ENCODE results near the gene ELFN2. TPM values are rescaled to one million over a fixed set of nuclear protein-coding genes. Genes with fewer than 3 reads are reported as not detected.

ELFN2 gene
- total and polyA plus RNA-seq, 2 of the 13 experiments (the other 11 are each of a cell fraction or from before 2014, with no cell fraction given) = 0.01 TPM; not detected in 1

DNA sequence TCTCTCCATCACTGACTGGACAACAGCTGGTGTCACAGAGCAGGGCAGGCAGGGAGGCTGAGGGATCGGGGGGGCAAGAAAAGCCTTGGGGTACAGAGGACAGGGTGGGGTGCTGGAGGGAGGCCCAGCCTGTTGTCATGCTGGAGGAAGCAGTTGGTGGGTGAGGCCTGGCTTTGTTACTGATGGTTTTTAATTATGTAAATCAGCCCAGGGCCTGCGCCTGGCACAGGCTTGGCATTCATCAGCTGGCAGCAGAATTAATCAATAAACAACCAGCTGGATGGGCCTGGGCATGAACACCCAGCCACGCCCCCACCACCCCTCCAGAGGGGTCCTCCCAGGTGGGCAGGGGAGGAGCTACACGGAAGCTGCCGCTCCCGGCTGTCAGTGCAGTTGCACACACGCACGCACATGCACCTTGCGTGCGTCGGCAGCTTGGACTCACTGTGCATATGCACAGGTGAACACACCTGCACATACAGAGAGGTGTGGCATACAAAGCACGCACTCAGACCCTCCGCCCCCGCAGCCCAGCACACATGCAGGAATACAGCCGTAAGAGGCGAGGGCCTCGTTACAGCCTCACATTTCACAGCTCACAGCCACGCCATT, 21.3 kb upstream of the ELFN2 start (continued):
- TF ChIP-seq, protein P1, sequence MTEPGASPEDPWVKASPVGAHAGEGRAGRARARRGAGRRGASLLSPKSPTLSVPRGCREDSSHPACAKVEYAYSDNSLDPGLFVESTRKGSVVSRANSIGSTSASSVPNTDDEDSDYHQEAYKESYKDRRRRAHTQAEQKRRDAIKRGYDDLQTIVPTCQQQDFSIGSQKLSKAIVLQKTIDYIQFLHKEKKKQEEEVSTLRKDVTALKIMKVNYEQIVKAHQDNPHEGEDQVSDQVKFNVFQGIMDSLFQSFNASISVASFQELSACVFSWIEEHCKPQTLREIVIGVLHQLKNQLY (CRISPR knock-in tag; IDR thresholded peaks at IDR 0.05) = no peak
- no peak for TF ChIP-seq HDAC2 (CRISPR knock-in tag; IDR thresholded peaks at IDR 0.05)
- TF ChIP-seq YEATS2 (CRISPR knock-in tag; IDR thresholded peaks at IDR 0.05; ENCODE audit: borderline replicate concordance) = no peak
- TF ChIP-seq, protein P2, sequence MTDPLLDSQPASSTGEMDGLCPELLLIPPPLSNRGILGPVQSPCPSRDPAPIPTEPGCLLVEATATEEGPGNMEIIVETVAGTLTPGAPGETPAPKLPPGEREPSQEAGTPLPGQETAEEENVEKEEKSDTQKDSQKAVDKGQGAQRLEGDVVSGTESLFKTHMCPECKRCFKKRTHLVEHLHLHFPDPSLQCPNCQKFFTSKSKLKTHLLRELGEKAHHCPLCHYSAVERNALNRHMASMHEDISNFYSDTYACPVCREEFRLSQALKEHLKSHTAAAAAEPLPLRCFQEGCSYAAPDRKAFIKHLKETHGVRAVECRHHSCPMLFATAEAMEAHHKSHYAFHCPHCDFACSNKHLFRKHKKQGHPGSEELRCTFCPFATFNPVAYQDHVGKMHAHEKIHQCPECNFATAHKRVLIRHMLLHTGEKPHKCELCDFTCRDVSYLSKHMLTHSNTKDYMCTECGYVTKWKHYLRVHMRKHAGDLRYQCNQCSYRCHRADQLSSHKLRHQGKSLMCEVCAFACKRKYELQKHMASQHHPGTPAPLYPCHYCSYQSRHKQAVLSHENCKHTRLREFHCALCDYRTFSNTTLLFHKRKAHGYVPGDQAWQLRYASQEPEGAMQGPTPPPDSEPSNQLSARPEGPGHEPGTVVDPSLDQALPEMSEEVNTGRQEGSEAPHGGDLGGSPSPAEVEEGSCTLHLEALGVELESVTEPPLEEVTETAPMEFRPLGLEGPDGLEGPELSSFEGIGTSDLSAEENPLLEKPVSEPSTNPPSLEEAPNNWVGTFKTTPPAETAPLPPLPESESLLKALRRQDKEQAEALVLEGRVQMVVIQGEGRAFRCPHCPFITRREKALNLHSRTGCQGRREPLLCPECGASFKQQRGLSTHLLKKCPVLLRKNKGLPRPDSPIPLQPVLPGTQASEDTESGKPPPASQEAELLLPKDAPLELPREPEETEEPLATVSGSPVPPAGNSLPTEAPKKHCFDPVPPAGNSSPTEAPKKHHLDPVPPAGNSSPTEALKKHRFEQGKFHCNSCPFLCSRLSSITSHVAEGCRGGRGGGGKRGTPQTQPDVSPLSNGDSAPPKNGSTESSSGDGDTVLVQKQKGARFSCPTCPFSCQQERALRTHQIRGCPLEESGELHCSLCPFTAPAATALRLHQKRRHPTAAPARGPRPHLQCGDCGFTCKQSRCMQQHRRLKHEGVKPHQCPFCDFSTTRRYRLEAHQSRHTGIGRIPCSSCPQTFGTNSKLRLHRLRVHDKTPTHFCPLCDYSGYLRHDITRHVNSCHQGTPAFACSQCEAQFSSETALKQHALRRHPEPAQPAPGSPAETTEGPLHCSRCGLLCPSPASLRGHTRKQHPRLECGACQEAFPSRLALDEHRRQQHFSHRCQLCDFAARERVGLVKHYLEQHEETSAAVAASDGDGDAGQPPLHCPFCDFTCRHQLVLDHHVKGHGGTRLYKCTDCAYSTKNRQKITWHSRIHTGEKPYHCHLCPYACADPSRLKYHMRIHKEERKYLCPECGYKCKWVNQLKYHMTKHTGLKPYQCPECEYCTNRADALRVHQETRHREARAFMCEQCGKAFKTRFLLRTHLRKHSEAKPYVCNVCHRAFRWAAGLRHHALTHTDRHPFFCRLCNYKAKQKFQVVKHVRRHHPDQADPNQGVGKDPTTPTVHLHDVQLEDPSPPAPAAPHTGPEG (CRISPR knock-in tag; IDR thresholded peaks at IDR 0.05) = no peak
- no peak for TF ChIP-seq NFATC3 (CRISPR knock-in tag; IDR thresholded peaks at IDR 0.05)

- H3K9ac ChIP-seq (ENCODE audit: insufficient read depth, low read depth, low read length) = no peak overlapping the region
- intact Hi-C loops (cut with micrococcal nuclease; ENCODE audit: unreplicated experiment) (no loop called here), in situ Hi-C loops (cut with HindIII; ENCODE audit: extremely low pct_ligation_motif_present, low pct_unique_long_range_greater_than_20kb) (no loop called here)
- TF ChIP-seq GTF3A (CRISPR knock-in tag; conservative IDR thresholded peaks at IDR 0.05) = no peak
- TF ChIP-seq ZNF570 (CRISPR knock-in tag; IDR thresholded peaks at IDR 0.05; ENCODE audit: borderline replicate concordance) = no peak
- no peak for TF ChIP-seq KLF13 (CRISPR knock-in tag; IDR thresholded peaks at IDR 0.05)
- no peak for TF ChIP-seq STAT5B (CRISPR knock-in tag; IDR thresholded peaks at IDR 0.05)
- TF ChIP-seq, protein P3, sequence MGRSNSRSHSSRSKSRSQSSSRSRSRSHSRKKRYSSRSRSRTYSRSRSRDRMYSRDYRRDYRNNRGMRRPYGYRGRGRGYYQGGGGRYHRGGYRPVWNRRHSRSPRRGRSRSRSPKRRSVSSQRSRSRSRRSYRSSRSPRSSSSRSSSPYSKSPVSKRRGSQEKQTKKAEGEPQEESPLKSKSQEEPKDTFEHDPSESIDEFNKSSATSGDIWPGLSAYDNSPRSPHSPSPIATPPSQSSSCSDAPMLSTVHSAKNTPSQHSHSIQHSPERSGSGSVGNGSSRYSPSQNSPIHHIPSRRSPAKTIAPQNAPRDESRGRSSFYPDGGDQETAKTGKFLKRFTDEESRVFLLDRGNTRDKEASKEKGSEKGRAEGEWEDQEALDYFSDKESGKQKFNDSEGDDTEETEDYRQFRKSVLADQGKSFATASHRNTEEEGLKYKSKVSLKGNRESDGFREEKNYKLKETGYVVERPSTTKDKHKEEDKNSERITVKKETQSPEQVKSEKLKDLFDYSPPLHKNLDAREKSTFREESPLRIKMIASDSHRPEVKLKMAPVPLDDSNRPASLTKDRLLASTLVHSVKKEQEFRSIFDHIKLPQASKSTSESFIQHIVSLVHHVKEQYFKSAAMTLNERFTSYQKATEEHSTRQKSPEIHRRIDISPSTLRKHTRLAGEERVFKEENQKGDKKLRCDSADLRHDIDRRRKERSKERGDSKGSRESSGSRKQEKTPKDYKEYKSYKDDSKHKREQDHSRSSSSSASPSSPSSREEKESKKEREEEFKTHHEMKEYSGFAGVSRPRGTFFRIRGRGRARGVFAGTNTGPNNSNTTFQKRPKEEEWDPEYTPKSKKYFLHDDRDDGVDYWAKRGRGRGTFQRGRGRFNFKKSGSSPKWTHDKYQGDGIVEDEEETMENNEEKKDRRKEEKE (IDR thresholded peaks at IDR 0.05) = no peak
- no peak for TF ChIP-seq ZNF343 (CRISPR knock-in tag; IDR thresholded peaks at IDR 0.05)
- no peak for TF ChIP-seq ZSCAN12 (CRISPR knock-in tag; IDR thresholded peaks at IDR 0.05)
- no peak for TF ChIP-seq NR2F1 (CRISPR knock-in tag; IDR thresholded peaks at IDR 0.05)
- TF ChIP-seq ZNF746 (CRISPR knock-in tag; IDR thresholded peaks at IDR 0.05) = no peak
- no peak for TF ChIP-seq U2AF2 (IDR thresholded peaks at IDR 0.05; ENCODE audit: low read depth, low read length)
- WGBS (ENCODE audit: low lambda C conversion rate) = 13% methylated on average over 9 of the region's 9 CpGs
- DNase-seq (ENCODE audit: low spot score) (no peak), FAIRE-seq (no peak), ATAC-seq (no peak)
- peaks cover 0 to 15% of the 10 kb centered on the region in 2 experiments; a peak in 4 of 5 replicates for H3K27me3 ChIP-seq (ENCODE audit: control insufficient read depth in 1 of 2, insufficient read depth in 2 of 2, low read length in 2 of 2)
- no TSS peak for BruUV-seq (replicated peaks)
- H3K36me3 ChIP-seq (replicated peaks in 1 of 2; ENCODE audit: control insufficient read depth in 1 of 2, insufficient read depth in 2 of 2, low read length in 2 of 2) = no peaks in the 10 kb centered on the region
- H3K4me1 ChIP-seq (ENCODE audit: insufficient read depth, low read length) = peaks cover 11% of the 10 kb centered on the region
- H2AFZ ChIP-seq (ENCODE audit: low read length) = no peak overlapping the region
- H3K4me2 ChIP-seq (ENCODE audit: low read depth, low read length) = no peak overlapping the region
- CTCF ChIA-PET (ENCODE audit: low intra/inter-chr PET ratio, low total read pairs) = no interaction called here
- no peaks in the 10 kb centered on the region for H4K20me1 ChIP-seq (ENCODE audit: insufficient read depth, low read length)
- POLR2A ChIA-PET = no interaction called here
- H3K4me3 ChIP-seq (replicated peaks in 1 of 3; ENCODE audit: insufficient read depth in 1 of 3, low read depth in 2 of 3, low read length in 3 of 3) = no peak overlapping the region
- H3K9me3 ChIP-seq (ENCODE audit: low read length) = no peaks in the 10 kb centered on the region
- no peak overlapping the region for H3K27ac ChIP-seq (ENCODE audit: extremely low read length, insufficient read depth, low read length)
- no peaks in the 10 kb centered on the region for H3K79me2 ChIP-seq (ENCODE audit: insufficient read depth, low read length)
Observed at GRCh38 chr22:37445501-37445900, 18.2 kb upstream of the ELFN2 start.

Measured in HepG2 (cell line).